Fibroblast of lung (primary cell): ENCODE measurements around the gene SORCS3. TPM values are rescaled to one million over a fixed set of nuclear protein-coding genes. Genes with fewer than 3 reads are reported as not detected.

ENCODE experiments used
- DNase-seq, 2 donors: peaks; one replicate each; pipeline versions ENCODE4 v3.0.0 to v3.0.0-alpha.2; 2010; ENCODE audit warnings: low read depth in 2 of 2
- H2AFZ ChIP-seq: 2 replicates; pipeline ENCODE4 v1.5.1; 2012; ENCODE audit warnings: low read length, control low read depth, inconsistent platforms
- H3K27ac ChIP-seq: 2 replicates; pipeline ENCODE4 v1.5.1; 2011; ENCODE audit warnings: low read length, control low read depth; ENCODE audit not compliant: insufficient read depth
- H3K27me3 ChIP-seq: 2 replicates; pipeline ENCODE4 v1.5.1; 2011; ENCODE audit warnings: mild to moderate bottlenecking, low read length; ENCODE audit not compliant: control insufficient read depth, insufficient read depth
- H3K36me3 ChIP-seq: 2 replicates; pipeline ENCODE4 v1.5.1; 2011; ENCODE audit warnings: low read length; ENCODE audit not compliant: control insufficient read depth, insufficient read depth
- H3K4me1 ChIP-seq: 2 replicates; pipeline ENCODE4 v1.5.1; 2011; ENCODE audit warnings: low read length; ENCODE audit not compliant: control insufficient read depth, insufficient read depth; ENCODE audit errors: extremely low read depth
- H3K4me2 ChIP-seq: 2 replicates; pipeline ENCODE4 v1.5.1; 2011; ENCODE audit warnings: low read length, control low read depth; ENCODE audit not compliant: insufficient read depth; ENCODE audit errors: extremely low read depth
- H3K4me3 ChIP-seq, 4 experiments: fragments of 200-600 bp in 1 of 4; sonication (generic) in 1 of 4; replicated peaks in 1 of 4; 2 replicates each; pipeline ENCODE4 v1.5.1; 2011 to 2016; ENCODE audit warnings: low read length in 4 of 4, low read depth in 3 of 4, mild to moderate bottlenecking in 3 of 4, control low read depth in 2 of 4, inconsistent platforms in 1 of 4, mixed read lengths in 1 of 4; ENCODE audit not compliant: insufficient read depth in 1 of 4; ENCODE audit errors: control extremely low read depth in 1 of 4
- H3K79me2 ChIP-seq: 2 replicates; pipeline ENCODE4 v1.5.1; 2012; ENCODE audit warnings: mild to moderate bottlenecking, low read length, inconsistent platforms; ENCODE audit not compliant: control insufficient read depth, insufficient read depth
- H3K9ac ChIP-seq: 2 replicates; pipeline ENCODE4 v1.5.1; 2011; ENCODE audit warnings: mild to moderate bottlenecking, low read length, control low read depth; ENCODE audit not compliant: insufficient read depth
- H3K9me3 ChIP-seq: 2 replicates; pipeline ENCODE4 v1.5.1; 2012; ENCODE audit warnings: low read depth, low read length; ENCODE audit not compliant: control insufficient read depth, insufficient read depth
- H4K20me1 ChIP-seq: 2 replicates; pipeline ENCODE4 v1.5.1; 2011; ENCODE audit warnings: low read length; ENCODE audit not compliant: control insufficient read depth, insufficient read depth; ENCODE audit errors: extremely low read depth
- EZH2 ChIP-seq: IDR thresholded peaks from 2 replicates; pipeline ENCODE4 v1.5.1; 2012; ENCODE audit warnings: low read length, control low read depth, mild to moderate bottlenecking; ENCODE audit errors: missing control alignments
- polyA plus RNA-seq, 2 donors: library from polyadenylated mRNA; depleted of rRNA in 1 of 2; stranded (reverse) in 1 of 2; unstranded in 1 of 2; fragments of >200 nt; gene quantifications; 2 replicates each; pipeline ENCODE4 v1.2.1, GENCODE V29; 2011 to 2012; ENCODE audit warnings: missing spikeins in 1 of 2
- total RNA-seq: library from RNA; depleted of rRNA; stranded (reverse); fragments of >200 nt; gene quantifications from 2 replicates; pipeline ENCODE4 v1.2.1, GENCODE V29; 2014
- TF ChIP-seq, protein P1 (sequence below), 2 donors: IDR thresholded peaks in 1 of 2; conservative IDR thresholded peaks in 1 of 2; 1 replicate in 1 of 2; 2 replicates in 1 of 2; pipeline ENCODE4 v1.5.1; 2011 to 2012; ENCODE audit warnings: low read length in 2 of 2, control low read depth in 1 of 2, inconsistent platforms in 1 of 2, low read depth in 1 of 2, mild to moderate bottlenecking in 1 of 2

The SORCS3 gene
- total and polyA plus RNA-seq, 2 donors (not counting 1 experiment from before 2014, with no cell fraction given): not detected

DNA sequence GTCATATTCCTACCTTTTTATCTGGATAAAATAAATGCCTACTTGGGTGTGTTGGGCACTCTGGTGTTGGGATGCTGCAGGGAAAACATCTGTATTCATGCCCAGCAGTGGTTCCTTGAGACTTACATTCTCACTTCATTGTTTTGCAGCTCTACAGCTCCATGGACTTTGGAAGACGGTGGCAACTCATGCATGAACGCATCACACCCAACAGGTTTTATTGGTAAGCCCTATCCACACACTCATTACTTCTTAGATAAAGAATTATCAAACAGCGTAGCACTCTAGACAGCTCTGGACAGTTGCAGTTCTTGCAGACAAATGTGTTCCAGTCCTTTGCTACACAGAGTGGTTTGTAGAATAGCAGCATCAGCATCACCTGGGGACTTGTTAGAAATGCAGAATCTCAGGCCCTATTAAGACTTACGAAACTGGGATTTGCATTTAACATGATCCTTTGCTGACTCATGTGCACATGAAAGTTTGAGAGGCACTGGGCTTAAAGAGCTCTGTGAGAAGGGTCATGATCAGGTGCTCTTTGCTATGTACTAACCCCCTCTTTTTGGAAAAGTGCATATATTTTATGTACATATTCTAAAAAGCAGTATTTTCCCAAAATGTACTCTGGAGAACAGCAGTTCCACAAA is 401.9 kb downstream of the SORCS3 start:
- no peak for TF ChIP-seq EZH2
- TF ChIP-seq, protein P1, sequence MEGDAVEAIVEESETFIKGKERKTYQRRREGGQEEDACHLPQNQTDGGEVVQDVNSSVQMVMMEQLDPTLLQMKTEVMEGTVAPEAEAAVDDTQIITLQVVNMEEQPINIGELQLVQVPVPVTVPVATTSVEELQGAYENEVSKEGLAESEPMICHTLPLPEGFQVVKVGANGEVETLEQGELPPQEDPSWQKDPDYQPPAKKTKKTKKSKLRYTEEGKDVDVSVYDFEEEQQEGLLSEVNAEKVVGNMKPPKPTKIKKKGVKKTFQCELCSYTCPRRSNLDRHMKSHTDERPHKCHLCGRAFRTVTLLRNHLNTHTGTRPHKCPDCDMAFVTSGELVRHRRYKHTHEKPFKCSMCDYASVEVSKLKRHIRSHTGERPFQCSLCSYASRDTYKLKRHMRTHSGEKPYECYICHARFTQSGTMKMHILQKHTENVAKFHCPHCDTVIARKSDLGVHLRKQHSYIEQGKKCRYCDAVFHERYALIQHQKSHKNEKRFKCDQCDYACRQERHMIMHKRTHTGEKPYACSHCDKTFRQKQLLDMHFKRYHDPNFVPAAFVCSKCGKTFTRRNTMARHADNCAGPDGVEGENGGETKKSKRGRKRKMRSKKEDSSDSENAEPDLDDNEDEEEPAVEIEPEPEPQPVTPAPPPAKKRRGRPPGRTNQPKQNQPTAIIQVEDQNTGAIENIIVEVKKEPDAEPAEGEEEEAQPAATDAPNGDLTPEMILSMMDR (conservative IDR thresholded peaks at IDR 0.05 in 1 of 2, IDR thresholded peaks at IDR 0.05 in 1 of 2; ENCODE audit: low read depth in 1 of 2, low read length in 2 of 2): no peak
- Histone ChIP-seq H3K27me3 (no peaks in the 10 kb centered on the region), H3K27ac (no peak overlapping the region), H4K20me1 (no peaks in the 10 kb centered on the region), H3K4me1 (no peaks in the 10 kb centered on the region), H3K79me2 (no peaks in the 10 kb centered on the region), H3K36me3 (no peaks in the 10 kb centered on the region), H3K9ac (no peak overlapping the region), H3K9me3 (no peaks in the 10 kb centered on the region), H3K4me2 (no peak overlapping the region), H2AFZ (no peak overlapping the region), H3K4me3 (no peak overlapping the region)
- no peak for DNase-seq

DNA sequence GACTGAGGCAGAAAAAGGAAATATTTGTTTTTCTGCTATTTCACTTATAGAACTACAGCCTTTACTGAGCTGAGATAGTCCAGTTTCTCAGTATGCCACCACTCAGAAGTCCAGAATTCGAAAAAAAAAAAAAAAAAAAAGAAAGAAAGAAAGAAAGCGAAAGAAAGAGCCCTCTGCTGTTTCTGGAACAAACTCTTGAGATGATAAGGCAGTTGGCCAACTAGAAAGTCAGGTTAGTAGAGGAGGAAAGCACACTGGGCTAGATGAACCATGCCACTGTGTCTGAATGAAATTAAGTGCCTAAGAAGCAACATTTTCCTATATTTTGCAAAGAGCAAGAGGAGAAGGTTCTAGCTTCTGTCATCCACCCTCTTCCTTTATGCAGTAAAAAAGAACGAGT is 403.8 kb downstream of the SORCS3 start:
- H3K79me2 ChIP-seq: no peaks in the 10 kb centered on the region
- no peak for DNase-seq

GRCh38 chr10:105056413-105056812 is 415.3 kb downstream of the SORCS3 start:
- no peaks in the 10 kb centered on the region for H3K36me3 ChIP-seq
- no peak for DNase-seq
- H2AFZ ChIP-seq: no peak overlapping the region
- no peaks in the 10 kb centered on the region for H4K20me1 ChIP-seq
- no peaks in the 10 kb centered on the region for H3K4me1 ChIP-seq
- H3K27me3 ChIP-seq: no peaks in the 10 kb centered on the region
- H3K4me3 ChIP-seq: no peak overlapping the region
- H3K9ac ChIP-seq: no peak overlapping the region
- TF ChIP-seq, protein P1 (conservative IDR thresholded peaks at IDR 0.05 in 1 of 2, IDR thresholded peaks at IDR 0.05 in 1 of 2; ENCODE audit: low read depth in 1 of 2, low read length in 2 of 2): no peak
- no peak for TF ChIP-seq EZH2
- H3K9me3 ChIP-seq: no peaks in the 10 kb centered on the region
- no peak overlapping the region for H3K4me2 ChIP-seq
- no peaks in the 10 kb centered on the region for H3K79me2 ChIP-seq
- no peak overlapping the region for H3K27ac ChIP-seq

More for the DNA sequence above, 403.8 kb downstream of the SORCS3 start:
- TF ChIP-seq, protein P1 (conservative IDR thresholded peaks at IDR 0.05 in 1 of 2, IDR thresholded peaks at IDR 0.05 in 1 of 2; ENCODE audit: low read depth in 1 of 2, low read length in 2 of 2): no peak
- no peak for TF ChIP-seq EZH2
- Histone ChIP-seq H2AFZ (no peak overlapping the region), H3K9me3 (no peaks in the 10 kb centered on the region), H3K4me2 (no peak overlapping the region), H3K4me1 (no peaks in the 10 kb centered on the region), H3K4me3 (no peak overlapping the region), H4K20me1 (no peaks in the 10 kb centered on the region), H3K27ac (no peak overlapping the region), H3K36me3 (no peaks in the 10 kb centered on the region), H3K27me3 (no peaks in the 10 kb centered on the region), H3K9ac (no peak overlapping the region)
